Measurements from ENCODE around the gene MRPS6. TPM values are rescaled to one million over a fixed set of nuclear protein-coding genes. Genes with fewer than 3 reads are reported as not detected.

Gene MRPS6
- total and polyA plus RNA-seq, 2 of the 4 experiments (the other 2 are of a cell fraction): 7.5 to 35.1 TPM

DNA sequence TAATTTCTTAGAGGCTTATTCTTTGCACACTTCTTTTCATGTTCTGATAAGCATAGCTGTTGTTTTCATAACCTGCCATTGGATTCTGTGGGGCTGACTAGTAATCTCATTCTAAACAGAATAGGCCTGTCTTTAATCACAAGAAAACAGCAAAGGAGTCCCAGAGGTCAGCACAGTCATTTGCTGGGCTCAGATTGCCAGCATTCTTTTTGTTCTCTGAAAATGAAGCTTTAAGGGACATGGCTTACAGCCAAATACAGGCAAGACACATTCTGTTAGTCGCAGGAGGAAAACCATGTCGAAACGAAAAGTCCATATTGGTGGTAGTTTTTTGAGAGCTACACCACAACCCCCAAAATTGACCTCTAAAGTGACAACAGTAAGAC is 75.0 kb downstream of the MRPS6 start:
- whole genome bisulfite sequencing, 2 experiments (ENCODE audit: extremely low coverage in 2 of 2, insufficient read length in 1 of 2): no CpG with 5 or more reads among the region's 3 CpGs
- Histone ChIP-seq H2AK9ac (replicated peaks; ENCODE audit: low read depth, low read length, poor library complexity) (no peak overlapping the region), H3K4me2 (ENCODE audit: low read depth, low read length) (peak overlapping the region; percentile 46), H3K4ac (ENCODE audit: low read depth, low read length) (no peak overlapping the region), H3K4me1 (ENCODE audit: control insufficient read depth, insufficient read depth, low read length) (peaks cover 12% of the 10 kb centered on the region), H4K20me1 (ENCODE audit: insufficient read depth, low read length) (no peaks in the 10 kb centered on the region), H4K8ac (ENCODE audit: low read depth in 2 of 2, low read length in 2 of 2) (no peak overlapping the region; a peak in 1 of 4 replicates), H2BK20ac (ENCODE audit: low read depth, low read length) (no peak overlapping the region), H3K9me3 (ENCODE audit: control insufficient read depth, insufficient read depth, low read length) (no peaks in the 10 kb centered on the region), H2BK15ac (ENCODE audit: low read depth, low read length) (no peak overlapping the region), H3K18ac (ENCODE audit: low read depth, low read length) (no peak overlapping the region), H3K27me3 (ENCODE audit: control insufficient read depth, insufficient read depth, low read length) (no peaks in the 10 kb centered on the region), H2AFZ (replicated peaks; ENCODE audit: low read length, poor library complexity) (no peak overlapping the region), H4K5ac (ENCODE audit: low read depth, low read length) (no peak overlapping the region), H3K9me1 (ENCODE audit: insufficient read depth, low read length) (peaks cover 5% of the 10 kb centered on the region), H3K36me3 (ENCODE audit: control insufficient read depth, insufficient read depth, low read length) (peaks cover 4% of the 10 kb centered on the region; the same call in 1 of the 2 replicates), H3K79me1 (ENCODE audit: low read depth in 1 of 2, low read length in 2 of 2) (peaks cover 4 to 12% of the 10 kb centered on the region in 2 experiments; a peak in 1 of 4 replicates), H3K4me3 (ENCODE audit: insufficient read depth, low read depth, low read length) (no peak overlapping the region), H3K9ac (ENCODE audit: low read depth, low read length) (no peak overlapping the region), H2BK5ac (ENCODE audit: low read depth, low read length, poor library complexity, severe bottlenecking) (peak overlapping the region; percentile 72), H3K14ac (replicated peaks; ENCODE audit: low read depth, low read length) (no peak overlapping the region), H4K91ac (ENCODE audit: insufficient read depth, low read depth, low read length) (no peak overlapping the region), H2BK120ac (ENCODE audit: low read depth, low read length) (no peak overlapping the region), H2AK5ac (ENCODE audit: low read depth, low read length) (no peak overlapping the region), H3K56ac (ENCODE audit: extremely low read depth, insufficient read depth, low read length) (no peak overlapping the region), H3K23ac (ENCODE audit: low read depth, low read length) (no peak overlapping the region), H3K27ac (ENCODE audit: insufficient read depth, low read length) (no peak overlapping the region)
- CTCF ChIA-PET: interaction anchor here (0.9 kb wide), 1 partner anchor 28 kb away, joined by 3 read pairs; no protein-coding TSS in a partner anchor
- in situ Hi-C loops (cut with MboI; ENCODE audit: low sequenced_read_pairs) (no loop called here), intact Hi-C loops (cut with micrococcal nuclease) (no loop called here), dilution Hi-C loops (cut with HindIII; ENCODE audit: low sequenced_read_pairs, unreplicated experiment) (no loop called here)
- no TSS peak for BruUV-seq (replicated peaks)
- POLR2A ChIA-PET (ENCODE audit: unreplicated experiment): no interaction called here
- ATAC-seq (ENCODE audit: low read depth) (peak; percentile 90), DNase-seq (peak; percentile 33)
- TF ChIP-seq CHD1 (IDR thresholded peaks at IDR 0.05; ENCODE audit: low read depth, low read length): no peak
- no peak for TF ChIP-seq SMC3 (IDR thresholded peaks at IDR 0.05; ENCODE audit: low read depth, low read length)
- TF ChIP-seq BHLHE40 (IDR thresholded peaks at IDR 0.05; ENCODE audit: low read depth, low read length): no peak
- TF ChIP-seq RCOR1 (IDR thresholded peaks at IDR 0.05; ENCODE audit: insufficient replicate concordance, low read length): no peak
- TF ChIP-seq CEBPB (IDR thresholded peaks at IDR 0.05; ENCODE audit: low read depth, low read length): no peak
- no peak for TF ChIP-seq FOS (IDR thresholded peaks at IDR 0.05; ENCODE audit: low read depth, low read length)
- TF ChIP-seq, protein P1, sequence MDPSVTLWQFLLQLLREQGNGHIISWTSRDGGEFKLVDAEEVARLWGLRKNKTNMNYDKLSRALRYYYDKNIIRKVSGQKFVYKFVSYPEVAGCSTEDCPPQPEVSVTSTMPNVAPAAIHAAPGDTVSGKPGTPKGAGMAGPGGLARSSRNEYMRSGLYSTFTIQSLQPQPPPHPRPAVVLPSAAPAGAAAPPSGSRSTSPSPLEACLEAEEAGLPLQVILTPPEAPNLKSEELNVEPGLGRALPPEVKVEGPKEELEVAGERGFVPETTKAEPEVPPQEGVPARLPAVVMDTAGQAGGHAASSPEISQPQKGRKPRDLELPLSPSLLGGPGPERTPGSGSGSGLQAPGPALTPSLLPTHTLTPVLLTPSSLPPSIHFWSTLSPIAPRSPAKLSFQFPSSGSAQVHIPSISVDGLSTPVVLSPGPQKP (IDR thresholded peaks at IDR 0.05; ENCODE audit: borderline replicate concordance, low read depth, low read length): no peak
- TF ChIP-seq MXI1 (IDR thresholded peaks at IDR 0.05; ENCODE audit: borderline replicate concordance, low read depth, low read length): no peak
- TF ChIP-seq, protein P2, sequence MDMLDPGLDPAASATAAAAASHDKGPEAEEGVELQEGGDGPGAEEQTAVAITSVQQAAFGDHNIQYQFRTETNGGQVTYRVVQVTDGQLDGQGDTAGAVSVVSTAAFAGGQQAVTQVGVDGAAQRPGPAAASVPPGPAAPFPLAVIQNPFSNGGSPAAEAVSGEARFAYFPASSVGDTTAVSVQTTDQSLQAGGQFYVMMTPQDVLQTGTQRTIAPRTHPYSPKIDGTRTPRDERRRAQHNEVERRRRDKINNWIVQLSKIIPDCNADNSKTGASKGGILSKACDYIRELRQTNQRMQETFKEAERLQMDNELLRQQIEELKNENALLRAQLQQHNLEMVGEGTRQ (IDR thresholded peaks at IDR 0.05; ENCODE audit: low read depth, low read length): no peak
- TF ChIP-seq, protein P3, sequence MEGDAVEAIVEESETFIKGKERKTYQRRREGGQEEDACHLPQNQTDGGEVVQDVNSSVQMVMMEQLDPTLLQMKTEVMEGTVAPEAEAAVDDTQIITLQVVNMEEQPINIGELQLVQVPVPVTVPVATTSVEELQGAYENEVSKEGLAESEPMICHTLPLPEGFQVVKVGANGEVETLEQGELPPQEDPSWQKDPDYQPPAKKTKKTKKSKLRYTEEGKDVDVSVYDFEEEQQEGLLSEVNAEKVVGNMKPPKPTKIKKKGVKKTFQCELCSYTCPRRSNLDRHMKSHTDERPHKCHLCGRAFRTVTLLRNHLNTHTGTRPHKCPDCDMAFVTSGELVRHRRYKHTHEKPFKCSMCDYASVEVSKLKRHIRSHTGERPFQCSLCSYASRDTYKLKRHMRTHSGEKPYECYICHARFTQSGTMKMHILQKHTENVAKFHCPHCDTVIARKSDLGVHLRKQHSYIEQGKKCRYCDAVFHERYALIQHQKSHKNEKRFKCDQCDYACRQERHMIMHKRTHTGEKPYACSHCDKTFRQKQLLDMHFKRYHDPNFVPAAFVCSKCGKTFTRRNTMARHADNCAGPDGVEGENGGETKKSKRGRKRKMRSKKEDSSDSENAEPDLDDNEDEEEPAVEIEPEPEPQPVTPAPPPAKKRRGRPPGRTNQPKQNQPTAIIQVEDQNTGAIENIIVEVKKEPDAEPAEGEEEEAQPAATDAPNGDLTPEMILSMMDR (conservative IDR thresholded peaks at IDR 0.05; ENCODE audit: low read depth, low read length): no peak
- TF ChIP-seq MAFK (IDR thresholded peaks at IDR 0.05; ENCODE audit: low read depth, low read length): no peak
- no peak for TF ChIP-seq NFE2L2 (IDR thresholded peaks at IDR 0.05; ENCODE audit: low read depth, low read length)
- no peak for TF ChIP-seq MAZ (IDR thresholded peaks at IDR 0.05; ENCODE audit: borderline replicate concordance, low read depth, low read length)
- no peak for TF ChIP-seq POLR2A (IDR thresholded peaks at IDR 0.05; ENCODE audit: low read depth, low read length)
- TF ChIP-seq RFX5 (IDR thresholded peaks at IDR 0.05; ENCODE audit: low read depth, low read length): no peak
- no peak for TF ChIP-seq RAD21 (IDR thresholded peaks at IDR 0.05; ENCODE audit: low read length)
